HUDEP-2 (cell line): Measurements from ENCODE around the gene ZNF555.
"Not testable (repeated sequence)": the region's sequence is repeated elsewhere in the genome, so short reads cannot be mapped to it uniquely, and the experiment has no call there.

Source experiments
- DNase-seq, 76 experiments: peaks; one replicate each; lab custom pipeline; 2025; ENCODE audit not compliant: unreplicated experiment in 76 of 76; lab: John Stamatoyannopoulos, UW

The ZNF555 gene

DNA sequence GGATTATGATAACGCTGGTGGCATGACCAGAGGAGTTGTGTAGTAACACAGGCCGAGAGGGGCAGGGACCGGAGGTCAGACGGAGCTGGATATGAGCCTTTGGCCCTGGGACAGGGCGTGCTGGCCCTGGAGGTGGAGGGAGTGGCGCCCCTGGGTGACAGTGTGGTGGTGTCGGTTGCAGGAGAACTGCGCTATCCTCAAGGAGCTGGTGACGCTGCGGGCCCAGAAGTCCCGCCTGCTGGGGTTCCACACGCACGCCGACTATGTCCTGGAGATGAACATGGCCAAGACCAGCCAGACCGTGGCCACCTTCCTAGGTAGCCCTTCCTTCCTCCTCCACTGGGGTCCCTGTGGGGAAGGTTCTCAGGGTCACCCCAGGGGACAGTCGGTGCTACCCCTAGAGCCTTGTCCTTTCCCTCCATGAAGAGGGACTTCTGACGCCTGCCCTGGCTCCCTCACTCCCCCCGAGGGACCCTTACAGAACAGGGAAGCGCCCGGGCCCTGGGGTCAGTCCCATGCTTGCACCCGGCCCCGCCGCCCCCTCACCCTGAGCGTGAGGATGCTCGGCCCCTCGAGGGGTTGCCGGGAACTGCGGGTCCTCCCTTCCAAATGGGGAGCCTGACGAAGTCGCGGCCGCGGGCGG is 34.4 kb upstream of the ZNF555 start:
- DNase-seq = no peak

GRCh38 chr19:2807379-2808128 is 33.7 kb upstream of the ZNF555 start:
- no peak for DNase-seq

DNA sequence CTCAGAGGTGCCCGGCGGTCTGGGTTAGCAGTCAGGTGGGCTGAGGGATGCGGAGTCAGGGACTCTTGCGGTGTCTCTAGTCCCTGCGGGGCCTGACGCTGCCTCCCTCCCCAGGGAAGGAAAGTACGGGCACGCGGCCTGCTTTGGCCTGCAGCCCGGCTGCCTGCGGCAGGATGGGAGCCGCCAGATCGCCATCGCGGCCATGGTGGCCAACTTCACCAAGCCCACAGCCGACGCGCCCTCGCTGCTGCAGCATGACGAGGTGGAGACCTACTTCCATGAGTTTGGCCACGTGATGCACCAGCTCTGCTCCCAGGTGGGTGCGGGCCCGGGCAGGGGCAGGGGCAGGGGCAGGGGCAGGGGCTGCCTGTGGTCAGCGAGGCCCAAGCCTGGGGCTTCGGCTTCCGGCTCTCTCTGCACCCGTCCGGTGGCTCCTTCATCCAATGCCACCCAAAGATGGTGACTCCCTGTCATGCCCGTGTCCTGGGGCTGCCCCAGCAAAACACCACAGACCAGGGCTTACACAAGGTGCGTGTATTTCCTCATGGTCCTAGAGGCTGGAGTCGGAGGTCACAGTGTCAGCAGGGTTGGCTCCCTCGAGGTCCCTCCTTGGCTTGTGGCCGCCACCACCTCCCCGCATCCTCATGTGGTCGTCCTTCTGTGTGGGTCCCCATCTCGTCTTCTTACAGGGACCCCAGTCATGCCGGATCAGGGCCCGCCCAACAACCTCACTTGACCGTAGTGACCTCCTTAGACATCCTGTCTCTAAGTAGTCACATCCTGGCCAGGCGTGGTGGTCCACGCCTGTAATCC is 32.9 kb upstream of the ZNF555 start:
- DNase-seq = no peak

DNA sequence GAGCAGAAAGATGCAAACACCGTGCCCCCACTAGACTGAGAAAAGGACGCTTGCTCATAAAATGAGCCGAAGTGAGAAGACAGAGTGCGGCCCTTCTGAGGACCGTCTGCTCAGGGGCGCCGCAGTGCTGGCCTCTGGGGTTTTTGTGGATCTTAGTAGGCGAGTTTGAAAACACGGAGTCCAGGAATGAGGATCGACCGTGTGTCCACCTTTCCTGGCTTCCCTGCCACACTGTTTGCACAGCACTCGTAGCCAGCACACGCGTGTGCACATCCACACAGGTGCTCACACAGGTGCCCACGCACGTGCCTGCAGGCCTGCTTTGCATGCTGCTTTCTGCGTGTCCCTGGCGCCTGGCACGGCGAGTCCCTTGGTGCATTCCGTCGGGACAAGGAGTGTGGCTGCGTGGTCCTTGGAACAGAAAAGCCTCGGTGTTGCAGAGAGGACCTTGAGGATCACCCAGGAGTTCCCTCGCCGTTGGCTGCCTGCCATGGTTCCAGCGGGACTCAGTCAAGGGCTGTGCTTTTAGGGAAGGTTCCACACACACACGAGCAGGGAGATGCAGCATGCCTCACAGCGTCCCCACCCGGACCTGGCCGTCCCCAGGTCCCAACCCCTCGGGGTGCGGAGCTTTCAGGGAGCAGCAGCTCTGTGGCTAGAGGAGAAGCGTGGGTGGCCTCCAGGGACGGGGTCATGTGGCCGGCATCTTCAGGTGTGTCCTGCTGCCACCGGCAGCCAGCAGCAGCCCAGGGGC is 31.7 kb upstream of the ZNF555 start:
- DNase-seq = no peak

- DNase-seq = no peak
Observed at GRCh38 chr19:2810141-2811091, 30.9 kb upstream of the ZNF555 start.

DNA sequence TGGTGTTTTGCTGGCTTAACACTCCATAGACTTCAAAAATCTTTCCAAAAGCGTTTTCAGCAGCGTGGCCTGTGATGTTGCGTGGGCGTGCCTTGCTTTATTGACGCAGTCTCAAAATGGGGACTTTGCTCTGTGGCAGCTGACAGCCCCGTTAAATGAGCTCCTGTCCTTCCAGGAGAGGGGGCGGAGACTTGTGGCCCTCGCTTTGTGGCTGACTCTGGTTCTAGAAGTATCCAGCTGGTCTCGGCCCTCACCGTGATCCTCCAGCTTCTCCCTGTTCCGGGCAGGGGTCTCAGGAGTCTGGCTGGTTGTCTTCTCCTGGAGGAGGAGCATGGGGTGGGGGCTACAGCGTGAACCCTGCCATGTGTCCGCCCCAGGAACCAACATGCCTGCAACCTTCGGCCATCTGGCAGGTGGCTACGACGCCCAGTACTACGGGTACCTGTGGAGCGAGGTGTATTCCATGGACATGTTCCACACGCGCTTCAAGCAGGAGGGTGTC is 30.0 kb upstream of the ZNF555 start:
- DNase-seq = no peak

GRCh38 chr19:2811735-2812413 is 29.4 kb upstream of the ZNF555 start:
- DNase-seq = no peak

GRCh38 chr19:2812414-2813234 is 28.7 kb upstream of the ZNF555 start:
- DNase-seq = no peak

- DNase-seq = no peak
Observed at GRCh38 chr19:2813235-2814160, 27.8 kb upstream of the ZNF555 start.

GRCh38 chr19:2814426-2814825 is 26.8 kb upstream of the ZNF555 start:
- DNase-seq = no peak

DNA sequence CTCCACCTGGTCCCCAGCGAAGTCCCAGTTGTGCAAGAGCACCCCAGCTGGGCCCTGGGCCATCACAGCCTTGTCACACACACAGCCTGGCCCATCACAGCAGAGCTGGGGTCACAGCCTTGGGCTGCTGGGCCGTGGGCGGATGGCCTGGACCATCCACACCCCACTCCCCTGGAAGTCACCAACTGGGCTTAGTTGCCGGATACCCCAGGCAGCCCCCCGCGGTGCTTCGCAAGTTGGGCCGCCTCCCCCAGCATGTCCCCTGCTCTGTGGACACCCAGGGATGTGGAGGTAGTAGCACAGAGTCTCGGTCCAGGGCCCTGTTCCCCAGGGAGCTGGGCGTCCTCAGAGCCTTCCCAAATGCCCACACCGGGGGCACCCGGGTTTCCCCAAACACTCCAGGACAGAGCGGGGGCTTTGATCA is 26.1 kb upstream of the ZNF555 start:
- DNase-seq = no peak

- DNase-seq = no peak
Observed at GRCh38 chr19:2815923-2816322, 25.4 kb upstream of the ZNF555 start.

DNA sequence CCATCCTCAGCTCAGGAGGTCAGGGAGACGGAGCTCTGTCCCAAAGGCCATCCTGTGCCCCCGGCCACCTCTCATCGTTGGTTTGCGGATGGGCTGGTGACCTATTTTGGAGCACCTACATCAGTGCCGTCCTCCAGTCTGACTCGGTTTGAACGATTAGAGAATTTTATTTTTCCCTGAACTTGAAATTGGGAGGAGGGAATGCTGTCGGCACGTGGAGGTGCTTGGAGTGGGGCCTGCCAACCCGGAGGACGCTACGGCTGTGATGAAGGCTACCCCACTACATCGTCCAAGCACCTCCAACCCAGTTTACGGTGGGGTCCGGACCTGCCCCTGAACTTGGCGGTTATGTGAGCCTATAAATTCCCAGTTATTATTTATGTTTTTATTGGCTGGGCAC is 24.6 kb upstream of the ZNF555 start:
- DNase-seq = no peak

- not testable (repeated sequence) for DNase-seq
Observed at GRCh38 chr19:2817237-2817829, 23.9 kb upstream of the ZNF555 start.

- peak in 75 of 76 experiments; percentile 42 to 99 (median 97) for DNase-seq
Observed at GRCh38 chr19:2819540-2820111, 21.6 kb upstream of the ZNF555 start, which contains the start of gene ZNF554. TSS of gene ZNF554 (plus strand) at chr19:2819868. CDS start at chr19:2820072, 204 bp downstream.

GRCh38 chr19:2820112-2820702 is 21.1 kb upstream of the ZNF555 start:
- DNase-seq = peak in 4 of 76 experiments; percentile 23 to 45 (median 26)
